Measurements from ENCODE around the gene RNF167. TPM values are rescaled to one million over a fixed set of nuclear protein-coding genes. Genes with fewer than 3 reads are reported as not detected.

Gene RNF167
- polyA plus RNA-seq, 1 experiment: 63.1 TPM

DNA sequence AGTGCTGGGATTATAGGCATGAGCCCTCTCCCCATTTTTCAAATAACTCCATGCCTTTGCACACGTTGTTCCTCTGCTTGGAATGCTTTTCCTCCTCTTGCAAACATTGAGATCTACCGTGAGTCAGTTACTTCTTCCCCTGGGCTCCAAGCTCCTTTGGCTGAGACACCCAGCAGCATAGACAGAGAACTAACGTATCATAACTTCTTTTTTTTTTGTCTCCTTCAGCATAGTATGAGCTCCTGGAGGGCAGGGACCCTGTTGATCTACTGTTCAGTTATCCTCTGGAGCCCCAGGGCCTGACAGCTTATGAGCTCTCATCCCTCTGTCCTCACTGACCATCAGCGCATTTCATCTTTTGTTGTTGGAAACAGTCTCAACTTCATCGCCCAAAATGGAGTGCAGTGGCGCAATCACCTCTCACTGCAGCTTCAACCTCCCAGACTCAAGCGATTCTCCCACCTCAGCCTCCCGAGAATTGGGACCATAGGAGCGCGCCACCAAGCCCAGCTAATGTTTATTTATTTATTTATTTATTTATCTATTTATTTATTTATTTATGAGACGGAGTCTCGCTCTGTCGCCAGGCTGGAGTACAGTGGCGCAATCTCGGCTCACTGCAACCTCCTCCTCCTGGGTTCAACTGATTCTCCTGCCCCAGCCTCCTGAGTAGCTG is 25.4 kb downstream of the RNF167 start:
- Histone ChIP-seq H3K27me3 (ENCODE audit: control insufficient read depth, insufficient read depth, low read length) (no peaks in the 10 kb centered on the region), H3K27ac (ENCODE audit: low read depth, low read length) (no peak overlapping the region), H3K9me3 (ENCODE audit: control insufficient read depth, insufficient read depth, low read length) (peaks cover 5% of the 10 kb centered on the region; the same call in 1 of the 2 replicates), H3K4me3 (ENCODE audit: low read depth, low read length) (no peak overlapping the region)
- ChIA-PET POLR2A (interaction anchor here (0.9 to 5.6 kb wide), 4 partner anchors 8 to 56 kb away, joined by 4 to 128 read pairs (median 40); partner anchors contain the start of genes ENO3, PFN1, RNF167 and SLC25A11), CTCF (interaction anchor here (2.6 kb wide), 1 partner anchor 56 kb away, joined by 11 read pairs; no protein-coding TSS in a partner anchor)
- no peak for DNase-seq (ENCODE audit: low read depth, low spot score)
- TF ChIP-seq, protein P1, sequence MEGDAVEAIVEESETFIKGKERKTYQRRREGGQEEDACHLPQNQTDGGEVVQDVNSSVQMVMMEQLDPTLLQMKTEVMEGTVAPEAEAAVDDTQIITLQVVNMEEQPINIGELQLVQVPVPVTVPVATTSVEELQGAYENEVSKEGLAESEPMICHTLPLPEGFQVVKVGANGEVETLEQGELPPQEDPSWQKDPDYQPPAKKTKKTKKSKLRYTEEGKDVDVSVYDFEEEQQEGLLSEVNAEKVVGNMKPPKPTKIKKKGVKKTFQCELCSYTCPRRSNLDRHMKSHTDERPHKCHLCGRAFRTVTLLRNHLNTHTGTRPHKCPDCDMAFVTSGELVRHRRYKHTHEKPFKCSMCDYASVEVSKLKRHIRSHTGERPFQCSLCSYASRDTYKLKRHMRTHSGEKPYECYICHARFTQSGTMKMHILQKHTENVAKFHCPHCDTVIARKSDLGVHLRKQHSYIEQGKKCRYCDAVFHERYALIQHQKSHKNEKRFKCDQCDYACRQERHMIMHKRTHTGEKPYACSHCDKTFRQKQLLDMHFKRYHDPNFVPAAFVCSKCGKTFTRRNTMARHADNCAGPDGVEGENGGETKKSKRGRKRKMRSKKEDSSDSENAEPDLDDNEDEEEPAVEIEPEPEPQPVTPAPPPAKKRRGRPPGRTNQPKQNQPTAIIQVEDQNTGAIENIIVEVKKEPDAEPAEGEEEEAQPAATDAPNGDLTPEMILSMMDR (IDR thresholded peaks at IDR 0.05; ENCODE audit: low read depth, low read length): no peak

DNA sequence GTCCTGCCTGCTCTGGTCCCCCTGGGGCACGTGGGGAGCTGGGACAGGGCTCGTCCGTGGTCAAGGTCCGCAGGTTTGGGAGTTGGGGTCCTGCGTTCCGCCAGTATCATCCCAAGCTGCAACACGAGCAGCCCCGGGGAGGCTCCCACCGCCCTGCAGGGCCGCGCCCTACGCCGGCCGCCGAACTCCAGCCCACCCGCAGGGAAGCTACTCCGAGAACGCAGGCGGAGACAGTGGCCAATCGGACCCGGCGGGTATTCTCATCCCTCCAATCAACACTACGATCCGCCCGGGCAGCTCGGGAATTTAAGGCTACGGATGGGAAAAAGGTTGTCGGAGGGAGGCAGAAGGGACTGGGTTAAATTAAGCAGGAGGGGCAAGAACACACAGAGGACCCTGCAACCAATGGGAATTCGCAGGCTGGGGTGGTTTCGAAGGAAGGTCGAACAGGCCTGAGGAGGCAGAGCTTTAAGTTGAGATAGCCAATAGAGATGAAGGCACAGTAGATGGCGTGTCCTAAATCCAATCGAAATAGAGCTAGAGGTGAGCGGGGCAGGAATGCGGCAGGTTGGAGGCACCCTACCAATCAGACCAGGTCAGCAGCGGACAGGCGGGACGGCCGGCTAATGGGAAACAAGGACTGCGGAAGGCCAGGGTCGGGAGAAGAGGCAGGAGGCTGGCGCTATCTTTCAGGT is 26.9 kb downstream of the RNF167 start:
- Histone ChIP-seq H3K4me3 (ENCODE audit: low read depth, low read length) (peak overlapping the region; percentile 84), H3K9me3 (ENCODE audit: control insufficient read depth, insufficient read depth, low read length) (peaks cover 5% of the 10 kb centered on the region; the same call in 1 of the 2 replicates), H3K27ac (ENCODE audit: low read depth, low read length) (peak overlapping the region; percentile 98), H3K27me3 (ENCODE audit: control insufficient read depth, insufficient read depth, low read length) (no peaks in the 10 kb centered on the region)
- DNase-seq (ENCODE audit: low read depth, low spot score): peak; percentile 99
- POLR2A ChIA-PET: interaction anchor here (0.6 to 5.6 kb wide), 11 partner anchors 10 to 824 kb away, joined by 3 to 128 read pairs (median 6); partner anchors contain the start of genes CAMTA2, ENO3, GP1BA and INCA1
- CTCF ChIA-PET: interaction anchor here (0.9 to 2.6 kb wide), 3 partner anchors 14 to 95 kb away, joined by 3 to 11 read pairs (median 7); no protein-coding TSS in a partner anchor
- TF ChIP-seq, protein P1 (IDR thresholded peaks at IDR 0.05; ENCODE audit: low read depth, low read length): no peak

DNA sequence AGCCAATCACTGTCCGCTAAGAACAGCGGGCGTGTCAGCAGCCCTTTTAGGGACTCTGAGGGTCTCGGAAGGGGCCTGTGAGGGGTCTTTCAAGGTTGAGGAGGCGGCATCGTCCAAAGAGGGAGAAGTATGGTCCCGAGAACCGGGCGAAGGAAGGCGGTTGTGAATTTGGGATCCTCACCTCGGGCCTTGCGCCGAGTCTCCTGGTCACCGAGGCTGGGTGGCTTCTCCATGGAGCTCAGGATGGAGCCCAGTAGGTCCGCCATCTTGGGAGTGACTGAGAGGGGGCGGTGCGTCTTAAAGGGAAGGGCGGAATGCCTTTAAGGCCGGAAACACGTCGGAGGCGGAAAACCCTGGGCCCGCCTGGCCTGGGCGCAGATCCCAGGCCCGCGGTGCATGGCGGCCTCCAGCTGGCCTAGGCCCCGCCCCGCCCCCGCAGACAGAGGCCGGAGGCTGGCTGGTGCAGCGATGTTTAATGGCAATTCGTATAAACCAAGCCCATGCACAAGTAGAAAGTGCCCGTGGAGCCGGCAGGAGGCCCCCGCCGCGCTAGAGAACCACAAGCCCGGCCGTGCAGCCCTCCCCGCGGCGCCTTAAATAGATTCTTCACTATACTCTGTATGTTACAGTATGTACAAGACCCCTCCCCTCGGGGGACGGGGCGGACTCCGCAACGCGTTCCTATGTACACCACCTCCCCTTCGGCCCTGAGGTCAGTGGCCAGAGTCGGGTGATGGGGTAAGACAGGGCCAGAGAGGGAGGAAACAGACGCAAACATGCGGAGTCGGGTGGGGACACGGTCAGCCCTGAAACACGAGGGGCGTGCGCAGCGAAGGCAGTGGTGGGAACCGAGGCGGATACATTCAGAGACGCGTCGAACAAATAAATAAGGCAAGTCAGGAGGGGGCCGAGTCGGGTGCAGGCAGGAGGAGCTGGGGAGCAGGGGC is 27.7 kb downstream of the RNF167 start, which contains the start of gene SPAG7:
Gene SPAG7, minus strand, starts transcription at position 279 of the 947 bp plus-strand sequence. Its CDS starts 13 bp downstream, at position 266.
- Histone ChIP-seq H3K4me3 (ENCODE audit: low read depth, low read length) (peak within 1 kb of the TSS; percentile 84), H3K27ac (ENCODE audit: low read depth, low read length) (peak within 1 kb of the TSS; percentile 98), H3K27me3 (ENCODE audit: control insufficient read depth, insufficient read depth, low read length) (no peaks in the 10 kb centered on the region), H3K9me3 (ENCODE audit: control insufficient read depth, insufficient read depth, low read length) (peaks cover 5% of the 10 kb centered on the region; the same call in 1 of the 2 replicates)
- TF ChIP-seq, protein P1 (IDR thresholded peaks at IDR 0.05; ENCODE audit: low read depth, low read length): no peak
- CTCF ChIA-PET: interaction anchor here (0.5 to 2.6 kb wide), 5 partner anchors 15 to 94 kb away, joined by 3 to 11 read pairs (median 5); no protein-coding TSS in a partner anchor
- DNase-seq (ENCODE audit: low read depth, low spot score): peak; percentile 96
- POLR2A ChIA-PET: interaction anchor here (0.6 to 5.6 kb wide), 12 partner anchors 10 to 824 kb away, joined by 3 to 128 read pairs (median 6); partner anchors contain the start of genes CAMTA2, ENO3, GP1BA and INCA1

DNA sequence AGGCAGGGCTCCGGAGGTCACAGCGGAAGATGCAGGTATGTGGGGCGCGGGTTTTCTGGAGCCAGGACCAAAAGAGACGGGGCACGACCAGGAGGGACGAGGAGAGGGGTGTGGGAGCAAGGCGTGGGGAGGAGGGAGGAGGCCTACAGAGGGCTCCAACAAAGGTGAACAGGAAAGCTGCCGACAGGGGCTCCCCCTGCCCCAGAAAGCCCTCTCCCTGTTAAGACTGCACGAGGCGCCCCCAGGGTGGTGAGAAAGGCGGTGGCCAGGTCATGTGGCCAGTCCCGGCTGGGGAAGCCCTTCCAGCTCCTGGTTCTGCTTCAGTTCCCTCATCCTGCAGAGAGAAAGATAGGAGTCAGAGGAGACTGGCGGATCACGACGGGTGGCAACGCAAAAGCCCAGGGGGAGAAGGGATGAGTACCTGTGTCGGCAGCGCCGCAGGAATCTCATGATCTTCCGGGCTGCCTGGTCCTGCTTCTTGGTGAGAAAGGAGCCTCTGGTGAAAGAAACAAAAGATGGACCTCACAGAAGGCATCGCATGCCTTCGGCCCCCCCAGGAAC is 28.5 kb downstream of the RNF167 start:
- peaks cover 5% of the 10 kb centered on the region; the same call in 1 of the 2 replicates for H3K9me3 ChIP-seq (ENCODE audit: control insufficient read depth, insufficient read depth, low read length)
- H3K27ac ChIP-seq (ENCODE audit: low read depth, low read length): peak overlapping the region; percentile 98
- TF ChIP-seq, protein P1 (IDR thresholded peaks at IDR 0.05; ENCODE audit: low read depth, low read length): no peak
- CTCF ChIA-PET: interaction anchor here (0.5 to 1.8 kb wide), 2 partner anchors 48 to 59 kb away, joined by 5 read pairs; no protein-coding TSS in a partner anchor
- POLR2A ChIA-PET: interaction anchor here (1.0 to 5.6 kb wide), 7 partner anchors 10 to 173 kb away, joined by 3 to 128 read pairs (median 3); partner anchors contain the start of genes ENO3, INCA1, KIF1C and PFN1
- H3K27me3 ChIP-seq (ENCODE audit: control insufficient read depth, insufficient read depth, low read length): no peaks in the 10 kb centered on the region
- H3K4me3 ChIP-seq (ENCODE audit: low read depth, low read length): peak overlapping the region; percentile 78
- no peak for DNase-seq (ENCODE audit: low read depth, low spot score)

Data from AG04450 (cell line).